Rectal smooth muscle tissue (tissue), 1 donor: ENCODE data around the gene MRPL51.

Source experiments
- H3K27ac ChIP-seq: one replicate; pipeline ENCODE4 v1.7.0; 2013; ENCODE audit warnings: low read depth, low read length, inconsistent platforms
- H3K27me3 ChIP-seq: one replicate; pipeline ENCODE4 v1.7.0; 2013; ENCODE audit warnings: low read length; ENCODE audit not compliant: control insufficient read depth, insufficient read depth
- H3K36me3 ChIP-seq: one replicate; pipeline ENCODE4 v1.7.0; 2013; ENCODE audit warnings: low read length; ENCODE audit not compliant: control insufficient read depth, insufficient read depth
- H3K4me1 ChIP-seq: one replicate; pipeline ENCODE4 v1.7.0; 2013; ENCODE audit warnings: low read length; ENCODE audit not compliant: control insufficient read depth, insufficient read depth
- H3K4me3 ChIP-seq: one replicate; pipeline ENCODE4 v1.7.0; 2013; ENCODE audit warnings: low read length
- H3K9ac ChIP-seq: one replicate; pipeline ENCODE4 v1.7.0; 2013; ENCODE audit warnings: low read length

The MRPL51 gene

GRCh38 chr12:6535697-6535946, 42.6 kb upstream of the MRPL51 start:
- H3K27ac ChIP-seq: peak overlapping the region; percentile 95
- peaks cover 25% of the 10 kb centered on the region for H3K36me3 ChIP-seq
- H3K4me3 ChIP-seq: peak overlapping the region; percentile 90
- H3K27me3 ChIP-seq: no peaks in the 10 kb centered on the region
- H3K4me1 ChIP-seq: peaks cover 29% of the 10 kb centered on the region
- peak overlapping the region; percentile 83 for H3K9ac ChIP-seq

GRCh38 chr12:6534945-6535696, 42.1 kb upstream of the MRPL51 start:
- H3K27ac ChIP-seq: peak overlapping the region; percentile 95
- H3K27me3 ChIP-seq: no peaks in the 10 kb centered on the region
- peak overlapping the region; percentile 83 for H3K9ac ChIP-seq
- peaks cover 26% of the 10 kb centered on the region for H3K4me1 ChIP-seq
- H3K4me3 ChIP-seq: peak overlapping the region; percentile 90
- H3K36me3 ChIP-seq: peaks cover 28% of the 10 kb centered on the region

GRCh38 chr12:6534695-6534944, 41.6 kb upstream of the MRPL51 start:
- peak overlapping the region; percentile 83 for H3K9ac ChIP-seq
- H3K27ac ChIP-seq: peak overlapping the region; percentile 95
- peak overlapping the region; percentile 90 for H3K4me3 ChIP-seq
- peaks cover 31% of the 10 kb centered on the region for H3K36me3 ChIP-seq
- no peaks in the 10 kb centered on the region for H3K27me3 ChIP-seq
- H3K4me1 ChIP-seq: peaks cover 25% of the 10 kb centered on the region

- Histone ChIP-seq H3K36me3 (peaks cover 34% of the 10 kb centered on the region), H3K27me3 (no peaks in the 10 kb centered on the region), H3K4me3 (peak within 1 kb of the TSS; percentile 90), H3K27ac (peak within 1 kb of the TSS; percentile 95), H3K9ac (peak within 1 kb of the TSS; percentile 83), H3K4me1 (peaks cover 25% of the 10 kb centered on the region)
Observed at GRCh38 chr12:6533923-6534694, 41.0 kb upstream of the MRPL51 start, which contains the start of gene GAPDH. Gene GAPDH, plus strand, starts transcription at chr12:6534517. Its CDS starts 316 bp downstream, at chr12:6534833.

GRCh38 chr12:6533653-6533922, 40.5 kb upstream of the MRPL51 start:
- Histone ChIP-seq H3K4me1 (peaks cover 25% of the 10 kb centered on the region), H3K27ac (peak overlapping the region; percentile 95), H3K27me3 (no peaks in the 10 kb centered on the region), H3K4me3 (peak overlapping the region; percentile 90), H3K9ac (peak overlapping the region; percentile 69), H3K36me3 (peaks cover 34% of the 10 kb centered on the region)

GRCh38 chr12:6532927-6533652, 40.0 kb upstream of the MRPL51 start:
- H3K4me3 ChIP-seq: peak overlapping the region; percentile 90
- H3K36me3 ChIP-seq: peaks cover 29% of the 10 kb centered on the region
- peaks cover 25% of the 10 kb centered on the region for H3K4me1 ChIP-seq
- H3K9ac ChIP-seq: peak overlapping the region; percentile 69
- H3K27me3 ChIP-seq: no peaks in the 10 kb centered on the region
- H3K27ac ChIP-seq: peak overlapping the region; percentile 95

GRCh38 chr12:6532051-6532926, 39.2 kb upstream of the MRPL51 start:
- Histone ChIP-seq H3K4me1 (peaks cover 25% of the 10 kb centered on the region), H3K36me3 (peaks cover 28% of the 10 kb centered on the region), H3K27ac (peak overlapping the region; percentile 95), H3K9ac (peak overlapping the region; percentile 69), H3K4me3 (peak overlapping the region; percentile 90), H3K27me3 (no peaks in the 10 kb centered on the region)

- no peak overlapping the region for H3K4me3 ChIP-seq
- H3K9ac ChIP-seq: no peak overlapping the region
- no peak overlapping the region for H3K27ac ChIP-seq
- H3K4me1 ChIP-seq: peaks cover 17% of the 10 kb centered on the region
- H3K36me3 ChIP-seq: peaks cover 32% of the 10 kb centered on the region
- H3K27me3 ChIP-seq: no peaks in the 10 kb centered on the region
Observed at GRCh38 chr12:6530576-6531260, 37.7 kb upstream of the MRPL51 start.

GRCh38 chr12:6529291-6529737, 36.3 kb upstream of the MRPL51 start:
- Histone ChIP-seq H3K27me3 (no peaks in the 10 kb centered on the region), H3K36me3 (peaks cover 40% of the 10 kb centered on the region)

GRCh38 chr12:6528539-6529235, 35.6 kb upstream of the MRPL51 start:
- Histone ChIP-seq H3K9ac (no peak overlapping the region), H3K4me3 (no peak overlapping the region), H3K27me3 (no peaks in the 10 kb centered on the region), H3K4me1 (peaks cover 13% of the 10 kb centered on the region), H3K27ac (no peak overlapping the region), H3K36me3 (peaks cover 41% of the 10 kb centered on the region)

More at GRCh38 chr12:6529291-6529737, 36.3 kb upstream of the MRPL51 start:
- Histone ChIP-seq H3K4me3 (no peak overlapping the region), H3K9ac (no peak overlapping the region), H3K4me1 (peaks cover 13% of the 10 kb centered on the region), H3K27ac (no peak overlapping the region)

GRCh38 chr12:6527711-6528110, 34.6 kb upstream of the MRPL51 start:
- H3K4me3 ChIP-seq: no peak overlapping the region
- H3K27ac ChIP-seq: no peak overlapping the region
- no peaks in the 10 kb centered on the region for H3K27me3 ChIP-seq
- H3K36me3 ChIP-seq: peaks cover 48% of the 10 kb centered on the region
- H3K9ac ChIP-seq: no peak overlapping the region
- peaks cover 9% of the 10 kb centered on the region for H3K4me1 ChIP-seq
